Gastrocnemius medialis (tissue), 4 donors: ENCODE measurements around the gene TUSC2. TPM values are rescaled to one million over a fixed set of nuclear protein-coding genes. Genes with fewer than 3 reads are reported as not detected.

Experiments
- ATAC-seq, 2 donors: fragments of 150-250 bp; one replicate each; pipeline ENCODE4 v1.9.1; 2016
- DNase-seq, 2 donors: peaks; one replicate each; pipeline ENCODE4 v3.0.0-alpha.2; 2019
- H3K27ac ChIP-seq, 4 donors: fragments of 200-600 bp; sonication (generic); 1 replicate in 1 of 4; 2 replicates in 3 of 4; pipeline ENCODE4 v1.5.1; 2016 to 2018; ENCODE audit warnings: mild to moderate bottlenecking in 2 of 4, moderate library complexity in 1 of 4
- H3K27me3 ChIP-seq, 3 donors: fragments of 200-600 bp; sonication (generic) in 2 of 3; 1 replicate in 1 of 3; 2 replicates in 2 of 3; pipeline versions ENCODE4 v1.5.1 to v1.6.0; 2016 to 2019; ENCODE audit warnings: mild to moderate bottlenecking in 1 of 3, moderate library complexity in 1 of 3
- H3K36me3 ChIP-seq, 2 donors: fragments of 200-600 bp; sonication (generic) in 1 of 2; one replicate each; pipeline ENCODE4 v1.5.1; 2017 to 2018
- H3K4me1 ChIP-seq, 2 donors: fragments of 200-600 bp; sonication (generic) in 1 of 2; one replicate each; pipeline ENCODE4 v1.5.1; 2016 to 2017; ENCODE audit warnings: mild to moderate bottlenecking in 2 of 2
- H3K4me3 ChIP-seq, 4 donors: fragments of 200-600 bp; sonication (generic) in 3 of 4; 1 replicate in 1 of 4; 2 replicates in 3 of 4; pipeline ENCODE4 v1.5.1; 2016 to 2019; ENCODE audit warnings: mild to moderate bottlenecking in 2 of 4
- H3K9me3 ChIP-seq, 3 donors: fragments of 200-600 bp; sonication (generic) in 2 of 3; 1 replicate in 1 of 3; 2 replicates in 2 of 3; pipeline ENCODE4 v1.5.1; 2016 to 2019
- CTCF ChIP-seq, 5 experiments: fragments of 450-650 bp in 3 of 5; fragments of 200-600 bp in 2 of 5; sonication (generic) in 2 of 5; IDR thresholded peaks in 4 of 5; conservative IDR thresholded peaks in 1 of 5; 1 replicate in 4 of 5; 2 replicates in 1 of 5; pipeline ENCODE4 v1.5.1; 2016 to 2019; ENCODE audit warnings: antibody characterized with exemption in 5 of 5, mild to moderate bottlenecking in 3 of 5, moderate library complexity in 3 of 5
- POLR2A ChIP-seq, 2 donors: fragments of 450-650 bp; IDR thresholded peaks; one replicate each; pipeline ENCODE4 v1.6.1; 2017; ENCODE audit warnings: antibody characterized with exemption in 2 of 2, mild to moderate bottlenecking in 2 of 2, moderate library complexity in 2 of 2
- in situ Hi-C, 4 donors: fragments of 200-750 bp; cut with MboI; loops; one replicate each; pipeline versions ENCODE4 v1.15.0 to v1.8.0; 2017; ENCODE audit warnings: low sequenced_read_pairs in 4 of 4
- intact Hi-C: fragments of 100-400 bp; cut with DNase I; formaldehyde crosslinking; loops from one replicate; pipeline ENCODE4 v1.15.1; 2023; ENCODE audit warnings: low total_unique reads
- total RNA-seq, 4 donors: library from RNA; depleted of rRNA; stranded (reverse); fragments of >200 nt; gene quantifications; one replicate each; pipeline versions ENCODE4 v1.1.0 to v1.2.3, GENCODE V29; 2016

TUSC2 gene
- total RNA-seq, 4 donors from 2014 or later = 38.5 to 72.7 (median 51.5) TPM

- ATAC-seq (no peak), DNase-seq (no peak)
- H3K4me3 ChIP-seq = no peak overlapping the region
- intact Hi-C loops = no loop called here
- no peaks in the 10 kb centered on the region for H3K27me3 ChIP-seq
- H3K9me3 ChIP-seq = no peaks in the 10 kb centered on the region
- no peak for TF ChIP-seq POLR2A (IDR thresholded peaks at IDR 0.05)
- TF ChIP-seq CTCF (IDR thresholded peaks at IDR 0.05 in 4 of 5, conservative IDR thresholded peaks at IDR 0.05 in 1 of 5) = no peak
- no peak overlapping the region for H3K27ac ChIP-seq
- H3K4me1 ChIP-seq = peaks cover 20 to 35% of the 10 kb centered on the region in 2 donors
- no peaks in the 10 kb centered on the region for H3K36me3 ChIP-seq
- in situ Hi-C loops = loop anchor here in 1 of 4 donors (10.0 to 25.0 kb wide), 2 partner anchors 51 to 339 kb away; partner anchors contain the start of genes MON1A and RBM6
These were observed 51.8 kb downstream of the TUSC2 start for GRCh38 chr3:50275996-50276761.

GRCh38 chr3:50275141-50275995, 52.7 kb downstream of the TUSC2 start:
- H3K27ac ChIP-seq = no peak overlapping the region
- H3K4me1 ChIP-seq = peaks cover 20 to 38% of the 10 kb centered on the region in 2 donors
- ATAC-seq (no peak), DNase-seq (no peak)
- intact Hi-C loops = no loop called here
- no peak overlapping the region for H3K4me3 ChIP-seq
- no peaks in the 10 kb centered on the region for H3K36me3 ChIP-seq
- H3K9me3 ChIP-seq = no peaks in the 10 kb centered on the region
- no peaks in the 10 kb centered on the region for H3K27me3 ChIP-seq
- in situ Hi-C loops = loop anchor here in 1 of 4 donors (10.0 to 25.0 kb wide), 2 partner anchors 51 to 338 kb away; partner anchors contain the start of genes MON1A and RBM6
- TF ChIP-seq POLR2A (IDR thresholded peaks at IDR 0.05) = no peak

Other genes with a start within 250 kb of the TUSC2 start
- 100 to 1,000 TPM in 1 of 4 donors, 10 to 100 TPM in 3; 41.1 to 108 (median 48.2) TPM for gene RBM5, start 239.3 kb downstream of the TUSC2 start, total RNA-seq
- gene SEMA3F, start 172.9 kb downstream of the TUSC2 start, total RNA-seq = 10 to 100 TPM in 1 of 4 donors, 1 to 10 TPM in 3; 5.2 to 40.1 (median 7.5) TPM
- gene GNAT1, start 136.6 kb downstream of the TUSC2 start, total RNA-seq = not detected
- 1 to 10 TPM; 1.9 to 8.9 (median 5.0) TPM for gene SLC38A3, start 123.0 kb downstream of the TUSC2 start, total RNA-seq
- 10 to 100 TPM; 26.7 to 67.8 (median 39.8) TPM for gene GNAI2, start 92.0 kb downstream of the TUSC2 start, total RNA-seq
- gene SEMA3B, start 59.1 kb downstream of the TUSC2 start, total RNA-seq = 1 to 10 TPM; 1.7 to 3.1 (median 2.1) TPM
- gene LSMEM2, start 49.1 kb downstream of the TUSC2 start, total RNA-seq = under 1 TPM in 3 of 4 donors, not detected in 1; 0.41 to 0.98 (median 0.49) TPM
- gene IFRD2, start 35.8 kb downstream of the TUSC2 start, total RNA-seq = 100 to 1,000 TPM; 111 to 145 (median 127) TPM
- gene HYAL3, start 28.8 kb downstream of the TUSC2 start, total RNA-seq = 1 to 10 TPM in 3 of 4 donors, not detected in 1; 1.1 to 2.3 (median 1.2) TPM
- 10 to 100 TPM; 12.5 to 22.1 (median 14.8) TPM for gene NAA80, start 28.8 kb downstream of the TUSC2 start, total RNA-seq
- gene HYAL1, start 24.6 kb downstream of the TUSC2 start, total RNA-seq = 10 to 100 TPM in 2 of 4 donors, 1 to 10 TPM in 2; 3.6 to 14.6 (median 9.1) TPM
- gene HYAL2, start 5.5 kb downstream of the TUSC2 start, total RNA-seq = 10 to 100 TPM; 47.0 to 69.8 (median 65.4) TPM
- 10 to 100 TPM; 13.3 to 22.5 (median 18.0) TPM for gene RASSF1, start 12.6 kb upstream of the TUSC2 start, total RNA-seq
- gene ZMYND10, start 17.5 kb upstream of the TUSC2 start, total RNA-seq = 1 to 10 TPM in 1 of 4 donors, not detected in 3; 3.0 TPM
- gene NPRL2, start 22.6 kb upstream of the TUSC2 start, total RNA-seq = 10 to 100 TPM; 14.1 to 26.2 (median 23.1) TPM
- 10 to 100 TPM; 13.3 to 19.9 (median 17.8) TPM for gene CYB561D2, start 22.6 kb upstream of the TUSC2 start, total RNA-seq
- gene TMEM115, start 31.3 kb upstream of the TUSC2 start, total RNA-seq = 10 to 100 TPM; 26.9 to 57.8 (median 42.3) TPM
- under 1 TPM; 0.27 to 0.68 (median 0.45) TPM for gene CACNA2D2, start 175.4 kb upstream of the TUSC2 start, total RNA-seq
- 10 to 100 TPM; 12.6 to 27.4 (median 15.4) TPM for gene C3orf18, start 239.5 kb upstream of the TUSC2 start, total RNA-seq
- 1 to 10 TPM; 4.5 to 8.1 (median 7.5) TPM for gene HEMK1, start 241.3 kb upstream of the TUSC2 start, total RNA-seq